Trophoblast cell (in vitro differentiated cells and primary cell): ENCODE measurements around the gene ATG14.

Source experiments
- DNase-seq, 2 donors: peaks; one replicate each; pipeline ENCODE4 v3.0.0-alpha.2; 2016
- H2AFZ ChIP-seq: 2 replicates; pipeline ENCODE4 v1.6.1; 2013; ENCODE audit warnings: low read length, moderate library complexity, mild to moderate bottlenecking; ENCODE audit not compliant: insufficient read depth, poor library complexity
- H2AK5ac ChIP-seq: 2 replicates; pipeline ENCODE4 v1.6.1; 2013; ENCODE audit warnings: mild to moderate bottlenecking, low read length
- H2BK120ac ChIP-seq: 2 replicates; pipeline ENCODE4 v1.6.1; 2013; ENCODE audit warnings: low read length, mild to moderate bottlenecking, moderate library complexity; ENCODE audit not compliant: insufficient read depth, poor library complexity
- H2BK12ac ChIP-seq: 2 replicates; pipeline ENCODE4 v1.6.1; 2013; ENCODE audit warnings: mild to moderate bottlenecking, low read length, moderate library complexity
- H2BK5ac ChIP-seq: 2 replicates; pipeline ENCODE4 v1.6.1; 2013; ENCODE audit warnings: low read length, low read depth, moderate library complexity, mild to moderate bottlenecking; ENCODE audit not compliant: poor library complexity
- H3K14ac ChIP-seq: 2 replicates; pipeline ENCODE4 v1.6.1; 2013; ENCODE audit warnings: mild to moderate bottlenecking, low read length
- H3K18ac ChIP-seq: 2 replicates; pipeline ENCODE4 v1.6.1; 2013; ENCODE audit warnings: mild to moderate bottlenecking, low read length
- H3K23ac ChIP-seq: 2 replicates; pipeline ENCODE4 v1.6.1; 2013; ENCODE audit warnings: low read length
- H3K27ac ChIP-seq: 2 replicates; pipeline ENCODE4 v1.5.1; 2013; ENCODE audit warnings: low read depth, mild to moderate bottlenecking, inconsistent platforms, low read length, moderate library complexity
- H3K27me3 ChIP-seq: 2 replicates; pipeline ENCODE4 v1.6.1; 2013; ENCODE audit warnings: inconsistent platforms, mild to moderate bottlenecking, low read length, moderate library complexity; ENCODE audit not compliant: insufficient read depth
- H3K36me3 ChIP-seq, 2 experiments: 1 replicate in 1 of 2; 2 replicates in 1 of 2; pipeline ENCODE4 v1.6.1; 2013; ENCODE audit warnings: low read length in 2 of 2, mild to moderate bottlenecking in 2 of 2, moderate library complexity in 1 of 2; ENCODE audit not compliant: insufficient read depth in 2 of 2, control insufficient read depth in 1 of 2
- H3K4ac ChIP-seq: 2 replicates; pipeline ENCODE4 v1.6.1; 2013; ENCODE audit warnings: low read depth, mild to moderate bottlenecking, low read length, moderate library complexity
- H3K4me1 ChIP-seq, 2 experiments: 1 replicate in 1 of 2; 2 replicates in 1 of 2; pipeline ENCODE4 v1.6.1; 2013; ENCODE audit warnings: low read length in 2 of 2, mild to moderate bottlenecking in 2 of 2, moderate library complexity in 1 of 2; ENCODE audit not compliant: insufficient read depth in 2 of 2, control insufficient read depth in 1 of 2
- H3K4me2 ChIP-seq: 2 replicates; pipeline ENCODE4 v1.6.1; 2013; ENCODE audit warnings: inconsistent platforms, mild to moderate bottlenecking, low read length, moderate library complexity
- H3K4me3 ChIP-seq: 2 replicates; pipeline ENCODE4 v1.5.1; 2013; ENCODE audit warnings: mild to moderate bottlenecking, low read depth, low read length, inconsistent platforms
- H3K79me1 ChIP-seq: one replicate; pipeline ENCODE4 v1.6.1; 2013; ENCODE audit warnings: low read length
- H3K79me2 ChIP-seq: 2 replicates; pipeline ENCODE4 v1.6.1; 2013; ENCODE audit warnings: low read length, mild to moderate bottlenecking; ENCODE audit not compliant: control insufficient read depth, insufficient read depth, poor library complexity
- H3K9ac ChIP-seq: 2 replicates; pipeline ENCODE4 v1.6.1; 2013; ENCODE audit warnings: mild to moderate bottlenecking, low read length
- H3K9me3 ChIP-seq: 2 replicates; pipeline ENCODE4 v1.6.1; 2013; ENCODE audit warnings: low read depth, mild to moderate bottlenecking, control low read depth, inconsistent platforms, low read length; ENCODE audit not compliant: insufficient read depth
- H4K12ac ChIP-seq: 2 replicates; pipeline ENCODE4 v1.6.1; 2013; ENCODE audit warnings: low read depth, mild to moderate bottlenecking, low read length, moderate library complexity
- H4K8ac ChIP-seq: 2 replicates; pipeline ENCODE4 v1.6.1; 2013; ENCODE audit warnings: low read depth, mild to moderate bottlenecking, low read length, moderate library complexity
- H4K91ac ChIP-seq: one replicate; pipeline ENCODE4 v1.6.1; 2013; ENCODE audit warnings: low read depth, mild to moderate bottlenecking, low read length, moderate library complexity
- WGBS: extraction: QIAGEN DNeasy Blood & Tissue Kit; methylation state at CpG from one replicate; pipeline ENCODE4 v1.1.7; 2013; ENCODE audit warnings: missing lambda C conversion rate; ENCODE audit not compliant: insufficient read length, insufficient coverage; ENCODE audit errors: extremely low coverage; 5-methylcytosine and 5-hydroxymethylcytosine counted together

The ATG14 gene

DNA sequence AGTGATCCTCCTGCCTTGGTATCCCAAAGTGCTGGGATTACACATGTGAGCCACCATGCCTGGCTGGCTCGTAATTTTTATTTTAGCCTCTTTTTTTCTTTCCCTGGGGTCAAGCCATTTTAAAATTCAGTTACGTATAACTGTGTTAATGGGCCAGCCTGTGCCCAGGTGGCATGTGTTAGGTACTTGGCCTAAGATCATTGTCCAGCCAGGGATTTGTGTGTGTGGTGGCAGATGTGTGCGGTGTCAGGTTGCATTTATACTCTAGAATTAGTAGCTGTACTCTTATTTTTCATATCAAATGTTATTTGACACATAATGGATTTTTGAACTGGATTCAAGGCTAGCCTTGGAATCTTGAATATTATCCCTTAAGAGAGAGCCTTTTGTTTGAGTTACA is 71.1 kb downstream of the ATG14 start:
- H3K79me2 ChIP-seq, result peaks cover 2% of the 10 kb centered on the region
- H3K27ac ChIP-seq, result no peak overlapping the region
- no peaks in the 10 kb centered on the region for H3K79me1 ChIP-seq
- H2BK120ac ChIP-seq, result no peak overlapping the region
- H2AFZ ChIP-seq, result no peak overlapping the region
- no peak overlapping the region for H3K9ac ChIP-seq
- H3K18ac ChIP-seq, result no peak overlapping the region
- no peaks in the 10 kb centered on the region for H3K4me1 ChIP-seq
- H2BK5ac ChIP-seq, result no peak overlapping the region
- H3K23ac ChIP-seq, result no peak overlapping the region
- no peak overlapping the region for H4K12ac ChIP-seq
- no peak overlapping the region for H2BK12ac ChIP-seq
- H2AK5ac ChIP-seq, result no peak overlapping the region
- no peak overlapping the region for H3K14ac ChIP-seq
- H4K91ac ChIP-seq, result no peak overlapping the region
- no peaks in the 10 kb centered on the region for H3K9me3 ChIP-seq
- no peak overlapping the region for H3K4ac ChIP-seq
- no peak overlapping the region for H4K8ac ChIP-seq
- no peaks in the 10 kb centered on the region for H3K36me3 ChIP-seq
- H3K4me2 ChIP-seq, result no peak overlapping the region
- no peaks in the 10 kb centered on the region for H3K27me3 ChIP-seq
- DNase-seq, result no peak
- no peak overlapping the region for H3K4me3 ChIP-seq
- no CpG with 5 or more reads among the region's 3 CpGs for WGBS

DNA sequence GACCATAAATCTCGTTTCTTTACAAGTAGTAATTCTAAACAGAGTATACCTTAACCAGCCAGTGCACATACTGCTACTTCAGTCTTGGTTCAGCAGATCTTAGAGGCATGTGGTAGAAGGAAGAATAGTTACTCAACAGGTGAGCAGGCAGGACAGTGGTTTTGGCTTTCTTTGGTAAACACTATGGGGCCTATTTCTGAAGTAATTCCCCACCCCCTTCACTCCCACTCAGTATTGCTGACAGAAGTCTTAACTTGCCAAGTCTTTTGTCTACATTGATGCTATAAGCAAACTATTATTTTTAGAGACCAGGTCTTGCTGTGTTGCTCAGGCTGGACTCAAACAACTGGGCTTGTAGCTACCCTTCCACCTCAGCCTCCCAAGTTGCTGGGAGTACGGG is 71.9 kb downstream of the ATG14 start:
- Histone ChIP-seq H3K36me3 (no peaks in the 10 kb centered on the region), H4K12ac (no peak overlapping the region), H3K27me3 (no peaks in the 10 kb centered on the region), H2BK120ac (no peak overlapping the region), H3K4ac (no peak overlapping the region), H3K4me2 (no peak overlapping the region), H3K27ac (no peak overlapping the region), H4K91ac (no peak overlapping the region), H3K9me3 (no peaks in the 10 kb centered on the region), H3K4me3 (no peak overlapping the region), H2BK5ac (no peak overlapping the region), H2AK5ac (no peak overlapping the region), H2BK12ac (no peak overlapping the region), H2AFZ (no peak overlapping the region), H3K79me1 (no peaks in the 10 kb centered on the region), H4K8ac (no peak overlapping the region), H3K79me2 (peaks cover 2% of the 10 kb centered on the region), H3K4me1 (no peaks in the 10 kb centered on the region), H3K9ac (no peak overlapping the region), H3K14ac (no peak overlapping the region), H3K23ac (no peak overlapping the region), H3K18ac (no peak overlapping the region)
- DNase-seq, result no peak
- WGBS, result no CpG with 5 or more reads among the region's 2 CpGs

DNA sequence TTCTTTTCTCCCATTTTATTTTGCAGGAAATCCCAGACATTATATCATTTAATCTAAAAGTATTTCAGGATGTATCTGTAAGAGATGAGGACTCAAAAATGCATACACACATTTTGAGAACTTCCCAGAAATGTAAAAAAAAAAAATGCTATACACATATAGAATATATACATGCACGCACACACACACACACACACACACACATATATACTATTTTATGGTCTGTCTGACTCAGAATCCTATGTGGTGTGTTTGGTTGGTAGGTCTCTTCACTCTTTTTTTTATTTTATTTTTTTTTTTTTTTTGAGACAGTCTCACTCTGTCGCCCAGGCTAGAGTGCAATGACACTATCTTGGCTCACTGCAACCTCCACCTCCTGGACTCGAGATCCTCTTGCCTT is 74.9 kb downstream of the ATG14 start:
- Histone ChIP-seq H3K27me3 (no peaks in the 10 kb centered on the region), H3K79me1 (no peaks in the 10 kb centered on the region), H3K27ac (no peak overlapping the region), H2BK120ac (no peak overlapping the region), H3K4ac (no peak overlapping the region), H3K9ac (no peak overlapping the region), H4K8ac (no peak overlapping the region), H3K23ac (no peak overlapping the region), H3K36me3 (no peaks in the 10 kb centered on the region), H4K12ac (no peak overlapping the region), H2AK5ac (no peak overlapping the region), H4K91ac (no peak overlapping the region), H3K4me3 (no peak overlapping the region), H3K14ac (no peak overlapping the region), H2AFZ (no peak overlapping the region), H3K4me1 (no peaks in the 10 kb centered on the region), H2BK12ac (no peak overlapping the region), H3K18ac (no peak overlapping the region), H3K79me2 (peaks cover 2% of the 10 kb centered on the region), H3K4me2 (no peak overlapping the region), H2BK5ac (no peak overlapping the region), H3K9me3 (no peaks in the 10 kb centered on the region)
- no CpG with 5 or more reads among the region's 3 CpGs for WGBS
- DNase-seq, result no peak

DNA sequence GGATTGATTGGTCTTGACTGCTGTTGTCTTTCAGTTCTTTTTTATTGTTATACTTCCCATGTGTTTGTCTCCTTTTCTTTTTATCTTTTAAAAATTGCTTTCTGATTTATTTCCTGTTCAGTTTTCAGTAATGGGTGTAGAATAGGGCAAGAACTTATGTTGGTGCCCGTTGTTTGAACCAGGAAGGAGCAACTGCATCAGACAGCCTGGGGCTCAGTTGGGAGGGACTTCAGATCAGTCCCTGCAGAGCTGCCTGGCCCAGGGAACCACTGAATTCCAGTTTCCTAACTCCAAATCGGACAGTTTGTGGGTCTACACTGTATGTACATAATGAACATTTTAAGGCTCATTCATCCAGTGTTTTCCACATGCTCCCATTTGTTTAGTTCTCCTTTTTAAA is 75.5 kb downstream of the ATG14 start:
- Histone ChIP-seq H3K36me3 (no peaks in the 10 kb centered on the region), H3K27me3 (no peaks in the 10 kb centered on the region), H2AK5ac (no peak overlapping the region), H3K79me2 (peaks cover 2% of the 10 kb centered on the region), H3K4me1 (no peaks in the 10 kb centered on the region), H3K27ac (no peak overlapping the region), H3K14ac (no peak overlapping the region), H2BK120ac (no peak overlapping the region), H3K9ac (no peak overlapping the region), H2BK12ac (no peak overlapping the region), H3K18ac (no peak overlapping the region), H3K4me2 (no peak overlapping the region), H3K4ac (no peak overlapping the region), H2AFZ (no peak overlapping the region), H4K8ac (no peak overlapping the region), H4K91ac (no peak overlapping the region), H3K79me1 (no peaks in the 10 kb centered on the region), H3K4me3 (no peak overlapping the region), H3K23ac (no peak overlapping the region), H2BK5ac (no peak overlapping the region), H4K12ac (no peak overlapping the region), H3K9me3 (no peaks in the 10 kb centered on the region)
- DNase-seq, result no peak
- WGBS, result no CpG with 5 or more reads among the region's 2 CpGs
